AML-193 (cell line): ENCODE results near the gene ZNF658.
"Not testable (repeated sequence)": the region's sequence is repeated elsewhere in the genome, so short reads cannot be mapped to it uniquely, and the experiment has no call there.

ENCODE experiments used
- DNase-seq, 2 experiments: peaks; one replicate each; lab custom pipeline; 2025; lab: John Stamatoyannopoulos, UW

Gene ZNF658

GRCh38 chr9:66900490-66901131 lies at the start of gene ZNF658:
TSS of gene ZNF658 (plus strand) at chr9:66900725. CDS start at chr9:66903562, 2,837 bp downstream.
- not testable (repeated sequence) for DNase-seq

DNA sequence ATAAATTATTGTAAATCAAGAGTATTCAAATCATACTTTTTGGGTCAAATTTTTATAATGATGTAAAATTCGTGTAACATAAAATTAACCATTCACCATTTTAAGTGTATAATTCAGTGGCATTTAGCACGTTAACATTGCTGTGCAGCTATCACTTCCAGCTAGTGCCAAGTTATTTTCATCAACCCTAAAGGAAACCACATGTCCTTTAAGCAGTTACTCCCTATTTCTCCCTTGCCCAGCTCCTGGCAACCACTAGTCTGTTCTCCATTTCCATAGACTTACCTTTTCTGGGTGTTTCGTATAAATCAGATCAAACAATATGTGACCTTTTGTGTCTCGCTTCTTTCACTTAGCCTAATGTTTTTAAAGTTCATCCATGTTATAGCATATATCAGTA lies 38.8 kb upstream of the ZNF658 start:
- DNase-seq, result not testable (repeated sequence)

- not testable (repeated sequence) for DNase-seq
These were observed 31.9 kb upstream of the ZNF658 start for GRCh38 chr9:66868660-66869059.

- DNase-seq, result not testable (repeated sequence)
These were observed 19.9 kb upstream of the ZNF658 start for GRCh38 chr9:66880605-66881004.

DNA sequence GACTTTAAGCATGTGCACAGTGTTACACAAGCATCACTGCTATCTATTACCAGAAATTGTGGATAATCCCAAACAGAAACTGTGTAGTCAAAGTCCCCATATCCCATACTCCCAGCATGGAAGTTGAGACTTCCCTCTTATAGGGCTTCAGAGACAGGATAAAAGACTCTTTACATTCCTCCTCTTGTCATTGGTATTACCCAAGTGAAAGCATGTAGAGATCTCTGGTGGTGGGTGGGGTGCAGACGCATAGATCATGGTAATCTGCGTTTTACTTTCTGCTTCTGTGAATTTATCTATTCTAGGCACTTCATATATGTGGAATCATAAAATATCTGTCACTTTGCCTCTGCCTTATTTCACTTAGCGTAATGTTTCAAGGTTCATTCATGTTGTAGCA lies 18.7 kb upstream of the ZNF658 start:
- not testable (repeated sequence) for DNase-seq

GRCh38 chr9:66890334-66890733 lies 10.2 kb upstream of the ZNF658 start:
- DNase-seq, result not testable (repeated sequence)

DNA sequence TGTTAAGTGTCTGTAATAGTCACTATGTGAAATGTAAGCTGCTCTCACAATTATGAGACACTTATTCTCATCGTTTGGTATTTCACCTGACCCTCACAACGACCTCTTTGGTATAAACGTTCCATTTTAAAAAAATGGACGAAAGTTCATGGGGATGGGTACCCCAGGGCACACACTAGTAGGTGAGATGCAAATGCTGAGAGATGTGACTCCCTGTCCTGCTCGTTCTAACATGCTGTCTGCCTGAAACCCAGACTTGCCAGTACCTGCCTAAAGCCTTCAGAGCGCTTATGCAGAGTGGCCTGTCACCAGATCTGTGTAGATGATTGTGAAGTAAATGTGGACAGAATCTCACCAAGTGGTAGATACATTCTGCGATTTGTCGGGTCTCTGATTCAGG lies 616 bp downstream of the ZNF658 start:
- not testable (repeated sequence) for DNase-seq

DNA sequence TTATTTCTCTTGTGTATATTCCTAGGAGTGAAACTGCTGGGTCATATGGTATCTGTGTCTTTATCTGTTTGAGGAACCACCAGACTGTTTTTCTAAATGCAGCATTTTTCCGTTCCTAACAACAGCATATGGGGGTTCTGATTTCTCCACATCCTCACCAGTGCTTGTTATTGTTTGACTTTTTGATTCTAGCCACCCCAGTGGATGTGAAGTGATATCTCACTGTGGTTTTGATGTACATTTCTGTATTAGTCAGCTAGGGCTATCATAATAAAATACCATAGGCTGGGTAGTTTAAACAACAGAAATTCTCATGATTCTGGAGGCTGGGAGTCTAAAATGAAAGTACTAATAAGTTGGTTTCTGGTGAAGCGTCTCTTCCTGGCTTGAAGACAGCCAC lies 9.0 kb downstream of the ZNF658 start:
- not testable (repeated sequence) for DNase-seq

GRCh38 chr9:66920072-66920471 lies 19.5 kb downstream of the ZNF658 start:
- DNase-seq, result not testable (repeated sequence)

- DNase-seq, result not testable (repeated sequence)
These were observed 35.8 kb downstream of the ZNF658 start for GRCh38 chr9:66936194-66936870.

DNA sequence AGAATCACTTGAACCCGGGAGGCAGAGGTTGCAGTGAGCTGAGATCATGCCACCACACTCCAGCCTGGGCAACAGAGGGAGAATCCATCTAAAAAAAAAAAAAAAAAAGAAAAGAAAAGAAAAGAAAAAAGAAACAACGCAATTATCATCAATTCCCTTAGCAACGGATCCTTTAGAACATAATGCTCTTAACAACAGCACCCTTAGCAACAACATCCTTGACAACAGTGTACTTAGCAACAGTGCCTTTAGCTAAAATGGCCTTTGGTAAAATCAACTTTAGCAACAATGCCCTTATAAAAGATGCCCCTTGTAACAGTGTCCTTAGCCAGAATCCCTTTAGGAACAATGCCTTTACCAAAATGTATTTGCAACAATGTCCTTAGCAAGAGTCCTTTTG lies 37.1 kb downstream of the ZNF658 start:
- not testable (repeated sequence) for DNase-seq

DNA sequence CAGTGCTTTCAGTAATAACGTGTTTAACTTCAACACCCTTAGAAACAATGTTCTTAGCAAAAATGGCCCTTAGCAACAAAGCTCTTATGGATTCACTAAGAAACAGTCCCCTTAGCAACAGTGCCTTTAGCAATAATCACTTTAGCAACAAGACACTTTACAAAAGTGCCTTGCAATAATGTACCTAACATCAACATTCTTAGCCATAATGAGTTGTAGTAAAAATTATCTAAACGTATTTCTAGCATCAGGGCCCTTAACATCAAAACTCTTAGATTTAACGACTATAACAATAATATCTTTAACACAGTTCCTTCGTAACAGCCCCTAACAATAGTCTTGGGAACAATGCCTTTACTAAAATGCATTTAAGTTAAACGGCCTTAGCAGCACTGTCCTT lies 37.8 kb downstream of the ZNF658 start:
- DNase-seq, result not testable (repeated sequence)

GRCh38 chr9:66939878-66940830 lies 39.6 kb downstream of the ZNF658 start:
- DNase-seq, result not testable (repeated sequence)

- not testable (repeated sequence) for DNase-seq
These were observed 42.1 kb downstream of the ZNF658 start for GRCh38 chr9:66942400-66943155.

GRCh38 chr9:66952576-66952975 lies 52.1 kb downstream of the ZNF658 start:
- not testable (repeated sequence) for DNase-seq
